Nucleus accumbens (tissue), 56 donors: ENCODE measurements around the gene KAZN.

Experiments used
- DNase-seq, 56 donors: peaks; one replicate each; lab custom pipeline; 2025; lab: John Stamatoyannopoulos, UW

Gene KAZN

GRCh38 chr1:15057834-15058233, 459.3 kb downstream of the KAZN start:
- DNase-seq: no peak

GRCh38 chr1:15058261-15058660, 459.8 kb downstream of the KAZN start:
- no peak for DNase-seq

GRCh38 chr1:15060104-15060503, 461.6 kb downstream of the KAZN start:
- DNase-seq: no peak

- no peak for DNase-seq
Measured at GRCh38 chr1:15062479-15063099, 464.1 kb downstream of the KAZN start.

- no peak for DNase-seq
Measured at GRCh38 chr1:15063346-15063745, 464.9 kb downstream of the KAZN start.

- no peak for DNase-seq
Measured at GRCh38 chr1:15063783-15064182, 465.3 kb downstream of the KAZN start.

GRCh38 chr1:15064217-15064929, 465.9 kb downstream of the KAZN start:
- no peak for DNase-seq

GRCh38 chr1:15065291-15065690, 466.8 kb downstream of the KAZN start:
- no peak for DNase-seq

- DNase-seq: no peak
Measured at GRCh38 chr1:15065736-15066135, 467.3 kb downstream of the KAZN start.

- no peak for DNase-seq
Measured at GRCh38 chr1:15066191-15066590, 467.7 kb downstream of the KAZN start.

GRCh38 chr1:15067148-15067547, 468.7 kb downstream of the KAZN start:
- no peak for DNase-seq

- DNase-seq: no peak
Measured at GRCh38 chr1:15068152-15068551, 469.7 kb downstream of the KAZN start.

- no peak for DNase-seq
Measured at GRCh38 chr1:15068997-15069396, 470.5 kb downstream of the KAZN start.

GRCh38 chr1:15070145-15070748, 471.8 kb downstream of the KAZN start:
- no peak for DNase-seq

- no peak for DNase-seq
Measured at GRCh38 chr1:15071936-15072335, 473.5 kb downstream of the KAZN start.

- no peak for DNase-seq
Measured at GRCh38 chr1:15073799-15074308, 475.4 kb downstream of the KAZN start.

- DNase-seq: no peak
Measured at GRCh38 chr1:15075175-15075574, 476.7 kb downstream of the KAZN start.

GRCh38 chr1:15075817-15076216, 477.3 kb downstream of the KAZN start:
- no peak for DNase-seq

GRCh38 chr1:15076807-15077206, 478.3 kb downstream of the KAZN start:
- DNase-seq: no peak

GRCh38 chr1:15077384-15077783, 478.9 kb downstream of the KAZN start:
- DNase-seq: no peak

- DNase-seq: no peak
Measured at GRCh38 chr1:15080328-15081007, 482.0 kb downstream of the KAZN start.
